Keratinocyte (primary cell): ENCODE results near the gene HGF.

Experiments used
- EZH2 ChIP-seq: IDR thresholded peaks from one replicate; pipeline ENCODE4 v1.6.1; 2012; ENCODE audit warnings: inconsistent platforms, mild to moderate bottlenecking, low read length, moderate library complexity
- TF ChIP-seq, protein P1 (sequence below), 3 experiments: IDR thresholded peaks in 1 of 3; conservative IDR thresholded peaks in 1 of 3; optimal IDR thresholded peaks in 1 of 3; 2 replicates in 2 of 3; 3 replicates in 1 of 3; pipeline versions ENCODE3 to v1.5.1; 2011; ENCODE audit warnings: low read length in 3 of 3, mild to moderate bottlenecking in 3 of 3, moderate library complexity in 2 of 3, control low read depth in 1 of 3, inconsistent platforms in 1 of 3; ENCODE audit not compliant: insufficient read depth in 2 of 3; ENCODE audit errors: extremely low read depth in 1 of 3

DNA sequence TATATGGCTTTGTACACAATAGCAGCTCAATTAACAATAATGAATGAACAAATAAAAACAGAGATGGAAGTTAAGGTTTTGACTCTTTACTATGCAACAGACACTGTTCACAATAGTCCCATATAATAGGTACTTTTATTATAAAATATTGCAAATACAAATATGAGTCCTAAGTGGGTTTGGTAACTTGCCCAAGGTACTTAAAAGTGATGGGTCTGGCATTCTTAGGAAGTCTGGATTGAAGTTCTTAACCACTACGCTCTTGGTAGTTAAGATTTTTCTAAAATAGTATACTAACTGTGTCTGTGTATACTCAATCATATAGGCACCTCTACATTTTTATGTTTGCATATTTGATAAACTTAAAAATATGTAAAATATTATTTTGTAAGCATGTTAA is 55.5 kb downstream of the HGF start:
- TF ChIP-seq, protein P1, sequence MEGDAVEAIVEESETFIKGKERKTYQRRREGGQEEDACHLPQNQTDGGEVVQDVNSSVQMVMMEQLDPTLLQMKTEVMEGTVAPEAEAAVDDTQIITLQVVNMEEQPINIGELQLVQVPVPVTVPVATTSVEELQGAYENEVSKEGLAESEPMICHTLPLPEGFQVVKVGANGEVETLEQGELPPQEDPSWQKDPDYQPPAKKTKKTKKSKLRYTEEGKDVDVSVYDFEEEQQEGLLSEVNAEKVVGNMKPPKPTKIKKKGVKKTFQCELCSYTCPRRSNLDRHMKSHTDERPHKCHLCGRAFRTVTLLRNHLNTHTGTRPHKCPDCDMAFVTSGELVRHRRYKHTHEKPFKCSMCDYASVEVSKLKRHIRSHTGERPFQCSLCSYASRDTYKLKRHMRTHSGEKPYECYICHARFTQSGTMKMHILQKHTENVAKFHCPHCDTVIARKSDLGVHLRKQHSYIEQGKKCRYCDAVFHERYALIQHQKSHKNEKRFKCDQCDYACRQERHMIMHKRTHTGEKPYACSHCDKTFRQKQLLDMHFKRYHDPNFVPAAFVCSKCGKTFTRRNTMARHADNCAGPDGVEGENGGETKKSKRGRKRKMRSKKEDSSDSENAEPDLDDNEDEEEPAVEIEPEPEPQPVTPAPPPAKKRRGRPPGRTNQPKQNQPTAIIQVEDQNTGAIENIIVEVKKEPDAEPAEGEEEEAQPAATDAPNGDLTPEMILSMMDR (optimal IDR thresholded peaks at IDR 0.05 in 1 of 3, IDR thresholded peaks at IDR 0.05 in 1 of 3, conservative IDR thresholded peaks at IDR 0.05 in 1 of 3; ENCODE audit: extremely low read depth in 1 of 3, insufficient read depth in 2 of 3, low read length in 3 of 3) = no peak
- no peak for TF ChIP-seq EZH2
